GM10847 (cell line): ENCODE results near the gene HTR4.

ENCODE experiments used
- POLR2A ChIP-seq: IDR thresholded peaks from 2 replicates; pipeline ENCODE4 v1.6.1; 2011; ENCODE audit not compliant: insufficient read length; ENCODE audit errors: extremely low read depth

Gene HTR4

DNA sequence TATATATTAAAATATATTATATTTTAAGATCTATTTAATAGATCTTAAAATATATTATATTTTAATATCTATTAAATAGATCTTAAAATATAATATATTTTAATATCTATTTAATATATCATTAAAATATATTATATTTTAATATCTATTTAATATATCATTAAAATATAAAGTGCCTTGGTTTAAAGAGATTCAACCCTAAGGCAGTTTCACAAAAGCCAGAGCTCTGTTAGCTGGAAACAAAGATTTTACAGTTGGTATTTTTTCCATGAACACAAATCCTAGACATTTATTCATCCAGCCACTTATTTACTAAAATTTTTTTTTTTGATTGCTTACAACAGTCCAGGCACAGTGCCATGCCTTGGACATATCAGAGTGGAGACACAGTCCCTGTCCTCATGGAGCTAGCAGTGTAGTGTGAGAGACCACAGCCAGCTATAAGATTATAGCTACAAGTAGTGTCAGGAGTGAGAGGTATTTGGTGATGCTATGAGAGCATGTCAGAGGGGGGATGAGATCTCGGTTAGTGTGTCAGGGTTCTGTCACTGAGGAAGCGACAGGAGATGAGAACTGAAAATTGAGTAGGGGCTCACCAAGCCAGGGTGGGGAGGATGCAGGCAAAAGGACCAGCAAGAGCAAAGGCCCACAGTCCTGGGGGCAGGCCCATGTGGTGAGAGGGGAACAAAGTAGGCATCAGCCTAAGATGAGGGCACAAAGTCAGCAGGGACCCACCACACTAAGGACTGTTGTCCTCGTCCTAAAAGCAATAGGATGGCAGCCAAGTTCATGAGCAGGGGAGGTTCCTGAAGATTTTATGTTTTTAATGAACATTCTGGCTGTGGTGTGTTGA lies 196.1 kb downstream of the HTR4 start:
- TF ChIP-seq POLR2A, result no peak

DNA sequence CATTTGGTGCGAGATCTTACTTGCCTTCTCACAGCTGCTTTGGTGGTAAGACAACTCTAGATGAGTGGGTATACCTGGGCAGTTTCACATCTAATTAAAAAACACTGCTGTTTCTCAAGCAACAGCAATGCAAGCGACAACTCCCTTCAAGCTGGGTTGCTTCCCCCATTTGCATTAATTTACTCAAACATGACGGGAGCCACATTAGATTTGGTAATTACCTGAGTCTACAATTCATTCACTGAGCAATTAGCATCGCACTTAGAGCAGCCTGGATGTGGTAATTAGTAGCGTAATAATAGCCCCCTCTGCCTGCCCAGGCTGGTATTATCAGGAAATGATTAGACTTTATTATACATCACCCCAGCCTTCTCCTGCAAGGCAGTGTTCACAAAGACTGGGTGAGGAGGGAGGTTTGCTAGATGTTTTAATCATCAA lies 197.1 kb downstream of the HTR4 start:
- TF ChIP-seq POLR2A, result no peak

DNA sequence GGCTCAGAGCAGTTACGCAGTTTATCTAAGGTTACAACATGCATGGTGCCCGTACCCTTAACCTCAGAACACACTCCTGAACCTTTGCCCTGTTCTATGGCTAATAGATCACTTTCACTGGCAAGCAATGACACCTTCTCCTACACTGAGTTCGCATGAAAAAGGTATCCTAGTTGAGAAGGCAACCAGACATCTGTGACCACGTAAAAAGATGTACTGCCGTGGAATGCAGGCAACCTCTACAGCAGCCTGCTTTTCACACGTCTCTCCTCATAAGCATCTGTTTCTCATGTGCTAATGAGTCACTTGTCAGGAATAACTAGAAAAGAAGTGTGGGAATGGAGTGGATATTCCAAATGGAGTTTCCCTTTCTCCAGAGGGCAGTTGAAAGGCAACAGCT lies 199.1 kb downstream of the HTR4 start:
- TF ChIP-seq POLR2A, result no peak

DNA sequence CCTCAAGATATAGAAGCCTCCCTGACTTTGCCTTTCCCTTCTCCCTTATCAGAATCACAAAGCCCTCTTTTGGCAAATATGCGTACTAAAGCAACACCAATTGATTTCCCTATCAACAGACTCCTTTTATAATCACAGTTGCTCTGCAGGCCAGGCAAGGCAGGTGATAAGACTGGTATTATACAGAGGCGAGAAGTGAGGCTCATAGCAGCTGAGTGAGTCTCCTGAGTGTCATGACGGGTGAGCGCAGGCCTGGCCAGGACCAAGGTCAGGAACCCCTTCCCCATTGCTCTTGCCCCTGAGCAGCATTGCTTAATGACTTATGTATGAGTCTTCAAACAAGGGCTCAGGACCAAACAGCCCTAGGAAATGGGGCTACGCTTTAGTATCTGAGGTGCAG lies 199.8 kb downstream of the HTR4 start:
- TF ChIP-seq POLR2A, result no peak

DNA sequence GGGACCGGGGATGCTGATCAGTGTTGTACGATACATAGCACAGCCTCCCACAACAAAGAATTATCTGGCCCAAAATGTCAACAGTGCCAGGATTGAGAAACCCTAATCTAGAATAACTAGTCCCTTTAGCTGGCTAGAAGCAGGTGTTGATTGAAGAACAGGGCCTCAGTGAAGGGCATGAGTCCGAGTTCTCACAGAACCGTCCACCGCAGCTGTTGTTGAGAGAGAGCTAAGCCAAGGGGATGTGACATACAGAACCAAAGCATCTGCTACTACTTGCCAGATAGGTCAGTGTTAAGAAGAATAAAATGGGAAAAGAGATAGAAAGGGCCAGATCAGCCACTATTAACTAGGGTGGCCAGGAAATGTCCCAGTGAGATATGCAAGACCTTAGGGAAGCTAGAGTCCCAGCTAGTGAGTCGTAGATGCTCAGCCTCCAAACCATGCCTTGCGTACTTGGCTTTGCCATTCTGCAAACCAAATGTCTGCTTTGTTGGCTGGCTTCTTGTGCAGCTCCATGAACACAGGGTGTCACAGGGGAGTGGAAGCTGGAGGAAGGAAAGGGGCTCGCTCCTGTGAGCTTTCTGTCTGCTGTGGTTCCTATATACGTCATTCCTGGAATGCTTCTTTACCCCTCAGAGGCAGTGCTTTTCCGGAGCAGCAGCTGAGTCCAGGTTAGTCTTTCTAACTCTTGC lies 201.7 kb downstream of the HTR4 start:
- TF ChIP-seq POLR2A, result no peak

DNA sequence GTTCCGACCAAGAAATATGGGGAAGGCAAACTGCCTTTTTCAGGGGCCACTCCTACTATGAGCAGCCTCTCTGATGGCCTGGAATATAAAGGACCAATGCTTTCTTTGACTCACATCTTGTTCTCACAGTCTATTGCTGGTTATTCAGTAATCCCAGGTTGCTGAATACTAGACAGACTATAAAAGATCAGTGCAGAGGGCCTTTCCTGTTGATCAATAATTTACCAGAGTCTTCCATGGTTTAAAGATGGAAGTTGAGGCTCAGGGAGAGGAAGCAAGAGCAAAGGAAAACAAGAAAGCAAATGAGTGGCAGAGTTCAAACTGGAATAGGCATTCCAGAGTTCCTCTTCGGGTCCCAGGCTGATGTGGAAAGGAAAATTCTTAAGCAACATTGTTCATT lies 207.7 kb downstream of the HTR4 start:
- no peak for TF ChIP-seq POLR2A

DNA sequence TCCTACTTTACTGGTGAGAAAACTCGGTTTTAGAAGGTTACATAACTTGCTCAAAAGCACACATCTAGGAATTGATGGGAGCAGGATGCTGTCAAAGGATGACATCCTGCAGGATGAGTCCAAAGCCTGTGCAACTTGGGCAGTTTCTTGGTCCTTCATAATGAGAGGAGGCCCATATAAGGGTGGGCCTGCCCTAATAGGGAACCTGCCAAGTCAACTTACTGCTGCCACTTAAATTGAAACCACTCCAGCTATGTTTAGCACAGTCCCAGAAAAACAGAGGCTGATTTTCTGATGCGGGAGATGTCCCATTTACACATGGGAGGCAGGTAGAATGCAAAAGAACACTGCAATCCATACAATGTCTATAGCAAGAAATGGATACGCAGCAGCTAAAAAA lies 208.7 kb downstream of the HTR4 start:
- no peak for TF ChIP-seq POLR2A

DNA sequence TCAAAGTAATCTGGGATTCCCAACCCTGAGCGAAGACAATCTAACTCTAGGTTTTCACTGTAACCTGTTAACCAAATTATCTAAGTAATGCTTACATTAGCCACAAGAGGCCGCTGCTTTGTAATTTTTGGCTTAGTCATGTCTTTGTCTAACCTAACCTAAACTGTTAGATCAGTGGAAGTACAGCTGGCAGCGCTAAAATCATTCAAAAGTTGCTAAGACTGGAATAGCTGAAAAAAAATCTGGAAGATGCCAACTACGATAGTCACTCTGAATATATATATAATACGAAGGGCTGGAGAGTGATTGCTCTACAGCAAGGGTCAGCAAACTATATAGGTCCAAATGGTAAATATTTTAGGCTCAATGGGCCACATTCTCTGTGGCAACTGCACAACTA lies 210.3 kb downstream of the HTR4 start:
- TF ChIP-seq POLR2A, result no peak

DNA sequence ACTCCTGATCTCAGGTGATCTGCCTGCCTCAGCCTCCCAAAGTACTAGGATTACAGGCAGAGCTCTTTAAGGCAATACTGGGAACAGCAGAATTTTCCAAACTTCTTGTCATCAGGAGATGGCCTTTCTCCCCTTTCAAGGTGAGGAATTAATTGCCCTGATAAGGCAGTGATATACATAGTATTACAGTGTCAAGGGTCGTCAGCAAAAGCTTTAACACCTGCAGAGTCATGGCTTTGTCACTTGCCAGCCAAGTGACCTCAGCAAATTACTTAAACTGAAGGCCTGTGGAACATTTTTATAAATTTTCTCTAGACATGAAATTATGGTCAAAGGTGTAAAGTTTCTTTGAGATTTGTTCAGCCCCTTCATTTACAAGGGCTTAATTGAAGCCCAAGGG lies 211.1 kb downstream of the HTR4 start:
- no peak for TF ChIP-seq POLR2A

DNA sequence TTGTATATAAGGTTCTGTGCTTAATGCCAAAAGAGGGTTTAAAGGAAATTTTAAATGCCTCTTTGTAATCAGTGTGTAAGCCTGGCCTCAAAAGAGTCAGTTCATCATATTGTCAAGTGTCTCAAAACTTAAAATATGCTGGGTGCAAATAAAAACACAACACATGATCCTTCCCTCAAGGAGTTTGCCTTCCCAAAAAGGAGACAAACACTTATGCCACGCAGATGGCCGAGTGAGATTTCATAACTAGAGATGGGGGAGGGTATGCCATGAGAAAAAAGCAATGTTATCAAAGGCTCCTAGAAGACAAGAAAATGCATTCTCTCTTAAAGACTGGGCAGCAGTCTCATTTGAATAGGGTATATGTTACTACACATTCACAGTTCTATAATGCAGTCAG lies 215.4 kb downstream of the HTR4 start:
- TF ChIP-seq POLR2A, result no peak

DNA sequence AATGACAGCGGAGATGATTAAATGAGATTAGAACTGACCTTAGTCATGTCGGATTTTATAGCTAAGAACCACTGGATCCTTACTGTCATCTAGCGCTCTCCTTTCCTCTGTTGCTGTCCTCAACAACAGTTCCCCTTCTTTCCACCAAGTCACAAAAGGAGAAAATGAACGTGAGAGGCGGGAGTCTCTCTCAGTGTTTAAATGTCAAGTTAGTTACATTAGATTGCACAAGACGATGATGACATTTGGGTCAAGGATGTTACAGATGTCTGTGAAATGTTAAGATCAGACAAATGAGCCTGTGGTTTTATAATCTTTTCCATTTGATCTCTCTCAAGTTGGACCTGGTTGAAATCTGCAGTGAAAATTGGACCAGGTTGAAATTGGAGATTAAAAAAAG lies 217.1 kb downstream of the HTR4 start:
- TF ChIP-seq POLR2A, result no peak

DNA sequence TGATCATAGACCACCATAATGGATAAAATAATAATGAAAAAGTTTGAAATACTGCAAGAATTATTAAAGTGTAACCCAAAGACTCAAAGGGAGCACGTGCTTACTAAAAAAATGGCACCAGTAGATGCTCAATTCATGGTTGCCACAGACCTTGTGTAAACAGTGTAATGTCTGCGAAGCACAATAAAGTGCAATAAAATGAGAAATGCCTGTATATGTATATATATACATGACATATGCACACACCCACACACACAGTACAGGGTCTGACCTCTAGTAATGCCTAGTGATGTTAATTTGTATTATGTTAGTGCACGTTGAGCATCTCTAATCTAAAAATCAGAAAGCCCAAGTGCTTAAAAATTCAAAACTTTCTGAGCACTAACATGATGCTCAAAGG lies 218.3 kb downstream of the HTR4 start:
- TF ChIP-seq POLR2A, result no peak

DNA sequence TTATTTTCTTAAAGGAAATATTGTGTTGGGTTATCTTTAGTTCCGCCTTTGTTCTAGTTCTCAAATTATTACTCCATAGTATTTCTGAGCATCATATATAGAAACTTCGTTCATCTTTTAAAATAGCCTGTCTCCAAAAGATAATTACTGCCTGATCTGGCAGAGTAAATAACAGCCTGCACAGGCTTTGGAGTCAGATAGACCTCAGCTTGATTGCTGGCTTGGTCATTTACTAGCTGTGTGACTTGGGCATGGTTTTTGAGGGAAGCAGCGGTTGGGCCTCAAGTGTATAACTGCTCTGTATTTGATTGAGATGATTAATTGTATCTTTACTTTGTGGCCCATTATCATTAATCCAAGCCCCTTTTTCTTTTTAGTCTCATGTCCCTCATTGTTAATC lies 220.5 kb downstream of the HTR4 start:
- no peak for TF ChIP-seq POLR2A
